Measurements from ENCODE around the gene INPP5K.

INPP5K gene

GRCh38 chr17:1473170-1473569 lies 43.2 kb downstream of the INPP5K start:
- peak; percentile 26; the same call in 2 of the 3 replicates for ATAC-seq
- TF ChIP-seq RARB (CRISPR knock-in tag; IDR thresholded peaks at IDR 0.05) = no peak
- no peak for TF ChIP-seq TOX (CRISPR knock-in tag; IDR thresholded peaks at IDR 0.05; ENCODE audit: borderline replicate concordance)
- no peak for TF ChIP-seq OSR1 (CRISPR knock-in tag; IDR thresholded peaks at IDR 0.05)
- no peak for TF ChIP-seq ZFP3 (CRISPR knock-in tag; IDR thresholded peaks at IDR 0.05)
- TF ChIP-seq ZNF565 (CRISPR knock-in tag; conservative IDR thresholded peaks at IDR 0.05; ENCODE audit: low read depth) = no peak
- TF ChIP-seq ARNTL (CRISPR knock-in tag; IDR thresholded peaks at IDR 0.05; ENCODE audit: borderline replicate concordance, low read depth) = no peak
- no peak for TF ChIP-seq CREB5 (CRISPR knock-in tag; IDR thresholded peaks at IDR 0.05; ENCODE audit: low read depth)
- no peak for TF ChIP-seq ZNF8 (CRISPR knock-in tag; IDR thresholded peaks at IDR 0.05)
- no peak for TF ChIP-seq GLIS3 (CRISPR knock-in tag; IDR thresholded peaks at IDR 0.05)
- no peak for TF ChIP-seq SNAI2 (CRISPR knock-in tag; IDR thresholded peaks at IDR 0.05)
- TF ChIP-seq PATZ1 (CRISPR knock-in tag; IDR thresholded peaks at IDR 0.05; ENCODE audit: borderline replicate concordance) = no peak
- no peak for TF ChIP-seq CSDC2 (CRISPR knock-in tag; IDR thresholded peaks at IDR 0.05)
- no peak for TF ChIP-seq ZNF70 (CRISPR knock-in tag; IDR thresholded peaks at IDR 0.05)

GRCh38 chr17:1471911-1472821 lies 44.2 kb downstream of the INPP5K start:
- TF ChIP-seq BACH2 (CRISPR knock-in tag; IDR thresholded peaks at IDR 0.05; ENCODE audit: borderline replicate concordance) (no peak), ARNTL (CRISPR knock-in tag; IDR thresholded peaks at IDR 0.05; ENCODE audit: borderline replicate concordance, low read depth) (no peak), TCF4 (CRISPR knock-in tag; IDR thresholded peaks at IDR 0.05; ENCODE audit: borderline replicate concordance) (no peak)
- ATAC-seq = no peak

- no peak for TF ChIP-seq TCF4 (CRISPR knock-in tag; IDR thresholded peaks at IDR 0.05; ENCODE audit: borderline replicate concordance)
- TF ChIP-seq POU6F1 (CRISPR knock-in tag; IDR thresholded peaks at IDR 0.05; ENCODE audit: borderline replicate concordance, low read depth) = no peak
- no peak for TF ChIP-seq ESRRG (CRISPR knock-in tag; IDR thresholded peaks at IDR 0.05)
- no peak for TF ChIP-seq ZNF8 (CRISPR knock-in tag; IDR thresholded peaks at IDR 0.05)
- no peak for TF ChIP-seq ZFP3 (CRISPR knock-in tag; IDR thresholded peaks at IDR 0.05)
- no peak for TF ChIP-seq ARNTL (CRISPR knock-in tag; IDR thresholded peaks at IDR 0.05; ENCODE audit: borderline replicate concordance, low read depth)
- TF ChIP-seq RARB (CRISPR knock-in tag; IDR thresholded peaks at IDR 0.05) = no peak
- no peak for TF ChIP-seq BACH2 (CRISPR knock-in tag; IDR thresholded peaks at IDR 0.05; ENCODE audit: borderline replicate concordance)
- TF ChIP-seq PATZ1 (CRISPR knock-in tag; IDR thresholded peaks at IDR 0.05; ENCODE audit: borderline replicate concordance) = no peak
- no peak for TF ChIP-seq TOX (CRISPR knock-in tag; IDR thresholded peaks at IDR 0.05; ENCODE audit: borderline replicate concordance)
- ATAC-seq = no peak
These were observed 44.9 kb downstream of the INPP5K start for GRCh38 chr17:1471490-1471889.

- no peak for ATAC-seq
- no peak for TF ChIP-seq TCF4 (CRISPR knock-in tag; IDR thresholded peaks at IDR 0.05; ENCODE audit: borderline replicate concordance)
- no peak for TF ChIP-seq BACH2 (CRISPR knock-in tag; IDR thresholded peaks at IDR 0.05; ENCODE audit: borderline replicate concordance)
- no peak for TF ChIP-seq PATZ1 (CRISPR knock-in tag; IDR thresholded peaks at IDR 0.05; ENCODE audit: borderline replicate concordance)
- TF ChIP-seq SNAI2 (CRISPR knock-in tag; IDR thresholded peaks at IDR 0.05) = no peak
- TF ChIP-seq ZNF70 (CRISPR knock-in tag; IDR thresholded peaks at IDR 0.05) = no peak
- TF ChIP-seq ZNF8 (CRISPR knock-in tag; IDR thresholded peaks at IDR 0.05) = no peak
- TF ChIP-seq CREB5 (CRISPR knock-in tag; IDR thresholded peaks at IDR 0.05; ENCODE audit: low read depth) = no peak
- TF ChIP-seq ZFP30 (CRISPR knock-in tag; IDR thresholded peaks at IDR 0.05) = no peak
- no peak for TF ChIP-seq ESRRG (CRISPR knock-in tag; IDR thresholded peaks at IDR 0.05)
- no peak for TF ChIP-seq TOX (CRISPR knock-in tag; IDR thresholded peaks at IDR 0.05; ENCODE audit: borderline replicate concordance)
- no peak for TF ChIP-seq ZNF565 (CRISPR knock-in tag; conservative IDR thresholded peaks at IDR 0.05; ENCODE audit: low read depth)
- no peak for TF ChIP-seq ARNTL (CRISPR knock-in tag; IDR thresholded peaks at IDR 0.05; ENCODE audit: borderline replicate concordance, low read depth)
- TF ChIP-seq PPARA (CRISPR knock-in tag; IDR thresholded peaks at IDR 0.05; ENCODE audit: borderline replicate concordance) = no peak
- no peak for TF ChIP-seq ISL1 (CRISPR knock-in tag; IDR thresholded peaks at IDR 0.05)
- TF ChIP-seq CSDC2 (CRISPR knock-in tag; IDR thresholded peaks at IDR 0.05) = no peak
These were observed 45.5 kb downstream of the INPP5K start for GRCh38 chr17:1470755-1471462.
